Adrenal gland (tissue), 12 donors: ENCODE data around the gene SNAPIN. TPM values are rescaled to one million over a fixed set of nuclear protein-coding genes. Genes with fewer than 3 reads are reported as not detected.

Experiments used
- DNase-seq, 7 donors: peaks; one replicate each; pipeline ENCODE4 v3.0.0-alpha.2; 2019 to 2020
- H3K27ac ChIP-seq, 5 donors: fragments of 200-600 bp; sonication (generic) in 4 of 5; 1 replicate in 3 of 5; 2 replicates in 2 of 5; pipeline versions ENCODE4 v1.5.1 to v1.8.0; 2016 to 2020; ENCODE audit warnings: mild to moderate bottlenecking in 1 of 5
- H3K27me3 ChIP-seq: fragments of 200-600 bp; 2 replicates; pipeline ENCODE4 v1.8.0; 2021
- H3K36me3 ChIP-seq, 2 donors: fragments of 200-600 bp; replicated peaks in 1 of 2; 1 replicate in 1 of 2; 2 replicates in 1 of 2; pipeline versions ENCODE4 v1.5.1 to v1.8.0; 2018 to 2022
- H3K4me1 ChIP-seq, 2 donors: fragments of 200-600 bp; replicated peaks in 1 of 2; 1 replicate in 1 of 2; 2 replicates in 1 of 2; pipeline versions ENCODE4 v1.5.1 to v1.8.0; 2018 to 2021
- H3K4me3 ChIP-seq, 4 donors: fragments of 200-600 bp; sonication (generic) in 3 of 4; one replicate each; pipeline ENCODE4 v1.5.1; 2016 to 2018
- H3K9me3 ChIP-seq, 3 donors: fragments of 200-600 bp; sonication (generic) in 1 of 3; replicated peaks in 1 of 3; 1 replicate in 2 of 3; 2 replicates in 1 of 3; pipeline versions ENCODE4 v1.5.1 to v1.8.0; 2016 to 2021
- POLR2A ChIP-seq, 2 donors: fragments of 450-650 bp; IDR thresholded peaks; one replicate each; pipeline ENCODE4 v1.6.1; 2017; ENCODE audit warnings: antibody characterized with exemption in 2 of 2, mild to moderate bottlenecking in 2 of 2, moderate library complexity in 1 of 2
- WGBS, 4 donors: extraction: QIAGEN DNeasy Blood & Tissue Kit in 2 of 4; methylation state at CpG; one replicate each; pipeline versions ENCODE4 v1.1.5 to v1.1.7; 2013 to 2017; 5-methylcytosine and 5-hydroxymethylcytosine counted together
- intact Hi-C, 2 donors: fragments of 100-400 bp; cut with DNase I; formaldehyde crosslinking; loops; one replicate each; pipeline versions ENCODE4 v1.14.1 to v1.15.0; 2022 to 2023
- polyA plus RNA-seq, 3 donors: library from polyadenylated mRNA; stranded (reverse); fragments of 200-250 nt in 2 of 3; fragments of 350-450 nt in 1 of 3; fragmentation: Illumina TruSeq in 1 of 3; extraction: RNeasy Lipid Tissue Mini Kit (QIAGEN cat#74804) in 1 of 3; gene quantifications; one replicate each; pipeline ENCODE4 v1.2.3, GENCODE V29; 2013 to 2014
- total RNA-seq, 9 donors: library from RNA; depleted of rRNA in 4 of 9; stranded (reverse); fragments of >200 nt in 4 of 9; fragments of 120-200 nt in 1 of 9; fragmentation: NEBNext Ultra II Directional in 1 of 9; extraction: Animal tissue kit (Norgen Biotek cat#: 25700) in 1 of 9; gene quantifications; one replicate each; pipeline versions ENCODE4 v1.1.0 to v1.2.4, GENCODE V29; 2013 to 2023
- TF ChIP-seq, protein P1 (sequence below), 6 experiments: fragments of 450-650 bp in 4 of 6; fragments of 200-600 bp in 2 of 6; sonication (generic) in 1 of 6; IDR thresholded peaks; 1 replicate in 5 of 6; 2 replicates in 1 of 6; pipeline versions ENCODE4 v1.5.1 to v1.8.0; 2016 to 2021; ENCODE audit warnings: antibody characterized with exemption in 6 of 6, mild to moderate bottlenecking in 2 of 6, moderate library complexity in 1 of 6
- donor health status: healthy with polysubstance abuse.
- donor health status: Bipolar disorder and iron deficiency.
- donor health status: DM: yes; HTN: yes; CAD: no.
- donor health status: DM: no; HTN: no; CAD: no.
- donor health status: DM: no; HTN: no; CAD: no.
- donor health status: DM: yes; HTN: yes; CAD: no.

The SNAPIN gene
- total and polyA plus RNA-seq, 12 donors, result 37.7 to 176 (median 70.1) TPM

DNA sequence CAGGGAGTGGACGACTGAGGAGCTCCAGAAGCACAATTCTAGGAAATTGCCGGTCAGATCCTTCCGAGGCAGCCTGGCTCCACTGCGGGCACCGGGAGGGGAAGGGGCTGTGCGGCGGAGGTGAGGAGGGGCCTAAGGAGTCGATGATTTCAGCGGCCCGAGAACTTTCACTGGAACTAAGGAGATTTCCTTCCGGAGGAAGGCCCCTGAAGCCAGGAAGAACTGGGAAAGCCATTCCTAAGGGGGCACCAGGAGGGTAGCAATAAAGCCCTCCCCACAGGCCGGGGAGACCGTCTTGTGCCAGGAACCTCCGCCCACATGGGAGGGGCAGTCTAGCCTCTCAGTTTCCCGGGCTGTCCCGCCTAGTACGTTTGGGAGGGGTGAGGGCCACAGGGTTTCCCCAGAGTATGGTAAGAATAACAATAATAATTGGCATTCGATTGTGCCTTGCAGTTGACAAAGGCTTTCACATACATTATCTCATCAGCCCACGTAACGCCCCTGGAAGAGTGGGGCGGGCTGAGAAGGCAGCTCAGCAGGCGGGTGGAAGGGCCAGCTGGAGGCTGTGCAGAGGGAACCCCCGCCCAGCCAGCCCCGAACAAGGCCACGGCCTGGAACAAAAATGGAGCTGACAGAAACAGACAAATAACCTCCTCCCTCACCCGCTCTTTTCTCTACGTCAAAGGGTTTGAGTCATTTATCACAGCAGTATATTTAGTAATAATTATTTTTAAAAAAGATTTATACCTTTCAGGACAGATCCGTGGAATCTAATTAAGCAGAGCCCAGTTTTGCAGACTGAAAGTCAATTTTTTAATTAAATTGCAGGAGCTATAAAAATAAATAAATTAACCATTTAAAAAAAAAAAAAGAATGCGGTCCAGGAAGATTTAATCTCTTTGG is 39.8 kb downstream of the SNAPIN start:
- intact Hi-C loops, result no loop called here
- H3K4me1 ChIP-seq, result peaks cover 17 to 23% of the 10 kb centered on the region in 2 donors
- TF ChIP-seq POLR2A (IDR thresholded peaks at IDR 0.05), result peak in 1 of 2 donors; percentile 49
- TF ChIP-seq, protein P1, sequence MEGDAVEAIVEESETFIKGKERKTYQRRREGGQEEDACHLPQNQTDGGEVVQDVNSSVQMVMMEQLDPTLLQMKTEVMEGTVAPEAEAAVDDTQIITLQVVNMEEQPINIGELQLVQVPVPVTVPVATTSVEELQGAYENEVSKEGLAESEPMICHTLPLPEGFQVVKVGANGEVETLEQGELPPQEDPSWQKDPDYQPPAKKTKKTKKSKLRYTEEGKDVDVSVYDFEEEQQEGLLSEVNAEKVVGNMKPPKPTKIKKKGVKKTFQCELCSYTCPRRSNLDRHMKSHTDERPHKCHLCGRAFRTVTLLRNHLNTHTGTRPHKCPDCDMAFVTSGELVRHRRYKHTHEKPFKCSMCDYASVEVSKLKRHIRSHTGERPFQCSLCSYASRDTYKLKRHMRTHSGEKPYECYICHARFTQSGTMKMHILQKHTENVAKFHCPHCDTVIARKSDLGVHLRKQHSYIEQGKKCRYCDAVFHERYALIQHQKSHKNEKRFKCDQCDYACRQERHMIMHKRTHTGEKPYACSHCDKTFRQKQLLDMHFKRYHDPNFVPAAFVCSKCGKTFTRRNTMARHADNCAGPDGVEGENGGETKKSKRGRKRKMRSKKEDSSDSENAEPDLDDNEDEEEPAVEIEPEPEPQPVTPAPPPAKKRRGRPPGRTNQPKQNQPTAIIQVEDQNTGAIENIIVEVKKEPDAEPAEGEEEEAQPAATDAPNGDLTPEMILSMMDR (IDR thresholded peaks at IDR 0.05), result no peak
- DNase-seq, result peak; percentile 73 to 91 (median 89)
- H3K27me3 ChIP-seq, result no peaks in the 10 kb centered on the region
- peak overlapping the region in 1 of 4 donors; percentile 17 for H3K4me3 ChIP-seq
- no peaks in the 10 kb centered on the region for H3K9me3 ChIP-seq
- WGBS, 4 donors, result 13 to 29% (median 15%) methylated on average over 26 to 29 of the region's 29 CpGs
- H3K36me3 ChIP-seq, result no peaks in the 10 kb centered on the region
- H3K27ac ChIP-seq, result peak overlapping the region; percentile 29 to 89 (median 75)

DNA sequence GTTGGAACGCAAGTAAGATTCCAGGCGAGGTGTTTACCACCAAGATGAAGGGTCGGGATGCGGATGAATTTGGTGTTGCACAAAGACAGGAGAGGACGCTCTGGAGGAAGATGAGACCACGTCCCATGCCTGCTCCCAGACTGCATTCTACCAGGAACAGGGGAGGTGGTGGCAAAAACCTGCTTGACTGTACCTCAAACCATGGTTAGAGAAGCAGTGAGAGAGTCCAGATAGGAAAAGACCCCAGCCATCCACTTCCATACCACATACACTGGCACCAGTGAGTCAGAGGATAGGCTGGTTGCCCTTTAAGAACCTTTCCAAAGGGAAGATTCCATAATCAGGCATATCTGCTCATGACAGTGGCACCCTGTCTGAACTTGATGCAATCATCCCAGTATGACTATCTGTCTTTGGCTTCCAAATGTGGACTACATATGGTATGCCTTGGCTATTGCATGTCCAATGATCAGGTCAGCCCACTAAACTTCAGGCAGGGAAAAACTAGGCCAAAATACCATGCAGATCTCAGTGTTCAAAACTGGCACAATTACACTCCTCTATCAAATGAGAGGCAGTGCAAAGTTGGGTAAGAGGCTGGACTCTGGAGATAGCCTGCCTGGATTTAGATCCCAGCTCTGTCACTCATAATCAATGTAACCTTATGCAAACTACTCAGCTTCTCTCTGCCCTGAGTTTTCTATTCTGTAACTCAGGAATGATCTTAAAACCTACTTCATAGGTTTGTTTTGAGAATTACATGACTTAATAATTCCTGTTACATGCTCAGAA is 40.6 kb downstream of the SNAPIN start:
- DNase-seq, result peak in 6 of 7 donors; percentile 33 to 61 (median 44)
- peaks cover 17 to 23% of the 10 kb centered on the region in 2 donors for H3K4me1 ChIP-seq
- H3K27ac ChIP-seq, result peak overlapping the region in 4 of 5 donors; percentile 43 to 89 (median 80)
- intact Hi-C loops, result no loop called here
- H3K36me3 ChIP-seq, result no peaks in the 10 kb centered on the region
- peak in 1 of 2 donors; percentile 5 for TF ChIP-seq POLR2A (IDR thresholded peaks at IDR 0.05)
- TF ChIP-seq, protein P1 (IDR thresholded peaks at IDR 0.05), result no peak
- no peaks in the 10 kb centered on the region for H3K9me3 ChIP-seq
- H3K4me3 ChIP-seq, result peak overlapping the region in 1 of 4 donors; percentile 17
- no peaks in the 10 kb centered on the region for H3K27me3 ChIP-seq
- 60 to 72% (median 66%) methylated on average over 6 of the region's 6 CpGs for WGBS, 4 donors

DNA sequence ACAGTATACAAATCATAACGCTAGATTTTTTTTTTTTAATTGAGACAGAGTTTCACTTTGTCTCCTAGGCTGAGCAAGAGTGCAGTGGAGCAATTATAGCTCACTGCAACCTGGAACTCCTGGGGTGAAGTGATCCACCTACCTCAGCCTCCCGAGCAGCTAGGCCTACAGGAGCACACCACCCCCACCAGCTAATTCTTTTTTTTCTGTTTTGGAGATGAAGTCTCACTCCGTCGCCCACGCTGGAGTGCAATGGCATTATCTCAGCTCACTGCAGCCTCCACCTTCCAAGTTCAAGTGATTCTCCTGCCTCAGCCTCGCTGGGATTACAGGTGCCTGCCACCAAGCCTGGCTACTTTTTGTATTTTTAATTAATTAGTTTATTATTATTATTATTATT is 41.3 kb downstream of the SNAPIN start:
- TF ChIP-seq, protein P1 (IDR thresholded peaks at IDR 0.05), result no peak
- no peak for TF ChIP-seq POLR2A (IDR thresholded peaks at IDR 0.05)
- Histone ChIP-seq H3K27ac (peak overlapping the region in 4 of 5 donors; percentile 43 to 89 (median 80)), H3K4me3 (no peak overlapping the region), H3K36me3 (no peaks in the 10 kb centered on the region), H3K27me3 (no peaks in the 10 kb centered on the region), H3K9me3 (no peaks in the 10 kb centered on the region), H3K4me1 (peaks cover 17 to 23% of the 10 kb centered on the region in 2 donors)
- intact Hi-C loops, result no loop called here
- WGBS, 4 donors, result 90 to 93% (median 92%) methylated on average over 6 of the region's 6 CpGs
- DNase-seq, result no peak

DNA sequence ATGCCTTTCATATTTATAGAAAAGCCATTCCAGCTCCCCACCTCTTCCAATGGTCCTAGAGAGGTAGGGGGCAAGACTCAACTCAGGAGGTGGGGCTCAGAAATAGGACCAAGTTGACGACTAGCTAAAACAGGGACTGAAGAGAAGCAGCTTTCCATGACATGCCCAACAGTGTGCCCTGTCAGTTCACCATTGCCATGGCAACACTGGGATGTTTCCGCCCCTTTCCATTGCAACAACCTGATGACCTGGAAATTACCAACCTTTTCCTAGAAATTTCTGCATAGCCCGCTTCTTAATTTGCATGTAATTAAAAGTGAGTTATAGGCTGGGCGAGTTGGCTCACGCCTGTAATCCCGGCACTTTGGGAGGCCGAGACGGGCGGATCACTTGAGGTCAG is 47.0 kb downstream of the SNAPIN start:
- intact Hi-C loops, result no loop called here
- no peak overlapping the region for H3K4me3 ChIP-seq
- TF ChIP-seq, protein P1 (IDR thresholded peaks at IDR 0.05), result no peak
- TF ChIP-seq POLR2A (IDR thresholded peaks at IDR 0.05), result no peak
- H3K27ac ChIP-seq, result no peak overlapping the region
- no peak for DNase-seq
- no peaks in the 10 kb centered on the region for H3K4me1 ChIP-seq
- no peaks in the 10 kb centered on the region for H3K9me3 ChIP-seq
- 80 to 94% (median 88%) methylated on average over 9 of the region's 9 CpGs for WGBS, 4 donors
- H3K27me3 ChIP-seq, result no peaks in the 10 kb centered on the region
- H3K36me3 ChIP-seq, result no peaks in the 10 kb centered on the region
